Measurements from ENCODE around the gene ALOX5. TPM values are rescaled to one million over a fixed set of nuclear protein-coding genes. Genes with fewer than 3 reads are reported as not detected.
A peak's percentile ranks its signal among the peaks of the same experiment; 100 is the strongest.

Gene ALOX5
- total and polyA plus RNA-seq, 10 of the 15 experiments (the other 5 are each of a cell fraction or from before 2014, with no cell fraction given): 0.43 to 102 (median 34.2) TPM

DNA sequence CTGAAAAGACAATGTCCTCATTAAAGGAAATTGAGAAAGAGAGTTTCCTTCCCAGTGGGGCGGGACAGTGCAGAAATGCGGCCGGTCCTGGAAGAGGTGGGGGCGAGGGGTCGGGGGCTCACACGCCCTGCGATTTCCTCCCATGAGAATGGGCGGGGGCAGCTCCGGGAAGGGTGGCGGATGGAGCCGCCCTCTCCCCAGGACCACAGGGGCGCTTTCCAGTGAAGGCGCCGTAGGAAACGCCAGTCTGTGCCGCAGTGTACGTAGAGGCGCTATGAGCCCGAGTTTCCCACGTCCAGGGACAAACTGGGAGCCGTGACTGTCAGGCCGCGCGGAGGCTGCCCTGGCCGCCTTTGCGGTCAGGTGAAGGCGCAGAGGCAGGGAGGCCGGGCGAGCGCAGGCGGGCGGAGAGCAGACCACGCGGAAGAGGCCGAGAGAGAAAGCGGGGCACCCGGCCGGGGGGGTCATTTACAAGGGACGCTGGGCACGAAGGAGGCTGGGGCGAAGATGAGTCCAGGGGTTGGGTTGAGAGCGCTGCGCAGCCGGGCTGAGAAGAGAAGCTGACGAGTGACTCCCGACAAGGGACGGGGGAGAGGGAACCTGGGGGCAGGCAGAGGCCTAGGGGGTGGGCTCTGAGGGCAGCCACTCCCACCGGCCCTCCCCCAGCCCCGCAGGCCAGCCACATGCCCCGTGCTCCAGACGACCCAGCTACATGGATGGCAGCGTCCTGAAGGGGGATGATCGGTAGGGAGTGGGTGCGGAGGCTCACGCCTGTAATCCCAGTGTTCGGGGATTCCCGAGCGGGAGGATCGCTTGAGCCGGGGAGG, 45.0 kb downstream of the ALOX5 start (continued):
- TF ChIP-seq MTA2 (IDR thresholded peaks at IDR 0.05; ENCODE audit: low read depth) (peak; percentile 14; the same call in 1 of the 2 replicates), CBFB (IDR thresholded peaks at IDR 0.05; ENCODE audit: low read depth) (peak; percentile 4; the same call in 1 of the 2 replicates), CHD2 (IDR thresholded peaks at IDR 0.05; ENCODE audit: borderline replicate concordance, low read depth, low read length) (no peak), CREM (IDR thresholded peaks at IDR 0.05; ENCODE audit: low read depth) (peak; percentile 28; the same call in 1 of the 2 replicates), NBN (IDR thresholded peaks at IDR 0.05) (peak; percentile 75), NR2F1 (conservative IDR thresholded peaks at IDR 0.05) (peak; percentile 50; the same call in 1 of the 2 replicates), RUNX3 (IDR thresholded peaks at IDR 0.05; ENCODE audit: low read length) (peak; percentile 87), ETV6 (conservative IDR thresholded peaks at IDR 0.05 in 1 of 2, IDR thresholded peaks at IDR 0.05 in 1 of 2; ENCODE audit: borderline replicate concordance in 1 of 2, low read depth in 1 of 2) (peak in 1 of 2 experiments; percentile 1; a peak in 1 of 4 replicates), ZBTB4 (CRISPR knock-in tag; IDR thresholded peaks at IDR 0.05) (no peak), MEF2B (IDR thresholded peaks at IDR 0.05; ENCODE audit: partially characterized antibody, poor library complexity, severe bottlenecking) (peak; percentile 9), SMARCA5 (IDR thresholded peaks at IDR 0.05) (no peak; the same call in 1 of the 2 replicates), ZNF687 (IDR thresholded peaks at IDR 0.05) (peak; percentile 15; the same call in 1 of the 2 replicates), PAX5 (IDR thresholded peaks at IDR 0.05; ENCODE audit: borderline replicate concordance, low read depth, low read length) (0 out of 2 replicates have a peak, but pooled peaks have one; percentile 36), REST (IDR thresholded peaks at IDR 0.05; ENCODE audit: low read depth, low read length) (no peak), MLLT1 (IDR thresholded peaks at IDR 0.05) (peak; percentile 54; the same call in 1 of the 2 replicates), HCFC1 (IDR thresholded peaks at IDR 0.05; ENCODE audit: low read length) (0 out of 2 replicates have a peak, but pooled peaks have one; percentile 29)
